ENCODE results near the gene CDCA4. TPM values are rescaled to one million over a fixed set of nuclear protein-coding genes. Genes with fewer than 3 reads are reported as not detected.
A peak's percentile ranks its signal among the peaks of the same experiment; 100 is the strongest.

The CDCA4 gene
- total RNA-seq, 1 donor from 2014 or later: 50.8 TPM

DNA sequence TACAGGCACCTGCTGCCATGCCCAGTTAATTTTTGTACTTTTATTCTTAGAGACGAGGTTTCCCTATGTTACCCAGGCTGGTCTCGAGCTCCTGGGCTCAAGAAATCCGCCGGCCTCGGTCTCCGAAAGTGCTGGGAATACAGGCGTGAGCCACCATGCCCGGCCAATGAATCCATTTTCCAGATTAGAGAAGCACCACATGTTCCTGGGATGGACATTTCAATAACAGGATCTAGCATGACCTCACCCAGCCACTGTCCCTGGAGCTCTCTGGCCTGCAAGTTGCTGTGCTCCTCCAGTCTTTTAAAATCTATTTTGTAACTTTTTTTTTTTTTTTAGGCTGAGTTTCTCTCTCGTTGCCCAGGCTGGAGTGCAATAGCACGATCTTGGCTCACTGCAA, 42.2 kb upstream of the CDCA4 start:
- Histone ChIP-seq H3K27me3 (ENCODE audit: control insufficient read depth, insufficient read depth, low read length) (peaks cover 1% of the 10 kb centered on the region), H3K4me3 (ENCODE audit: low read depth, low read length) (no peak overlapping the region), H3K36me3 (ENCODE audit: control insufficient read depth, insufficient read depth, low read length) (no peaks in the 10 kb centered on the region)
- TF ChIP-seq CTCF (IDR thresholded peaks at IDR 0.05; ENCODE audit: insufficient read depth, low read length, severe bottlenecking): no peak
- DNase-seq (ENCODE audit: low read depth) (no peak), FAIRE-seq (no peak)

DNA sequence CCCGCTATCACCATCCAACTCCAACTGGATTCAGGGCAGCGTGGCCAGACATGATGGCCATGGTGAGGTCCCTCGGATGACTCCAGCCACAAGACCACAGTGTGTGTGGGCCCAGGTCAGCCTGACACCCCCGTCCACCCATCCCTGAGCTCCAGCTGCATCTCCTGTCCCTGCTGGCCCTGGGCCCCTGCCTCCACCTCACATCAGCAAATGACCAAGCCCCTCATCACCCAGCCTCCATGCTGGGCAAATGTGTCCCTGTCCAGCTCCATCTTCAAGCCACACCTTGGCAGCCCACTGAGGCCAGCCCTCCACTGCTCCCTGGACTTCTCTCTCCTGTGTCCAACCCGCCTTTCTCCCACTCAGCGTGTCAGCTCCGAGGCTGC, 41.2 kb upstream of the CDCA4 start:
- peaks cover 1% of the 10 kb centered on the region for H3K27me3 ChIP-seq (ENCODE audit: control insufficient read depth, insufficient read depth, low read length)
- H3K4me3 ChIP-seq (ENCODE audit: low read depth, low read length): no peak overlapping the region
- DNase-seq (ENCODE audit: low read depth) (no peak), FAIRE-seq (peak; percentile 28)
- TF ChIP-seq CTCF (IDR thresholded peaks at IDR 0.05; ENCODE audit: insufficient read depth, low read length, severe bottlenecking): no peak
- no peaks in the 10 kb centered on the region for H3K36me3 ChIP-seq (ENCODE audit: control insufficient read depth, insufficient read depth, low read length)

GRCh38 chr14:105061428-105062047, 40.7 kb upstream of the CDCA4 start:
- no peak for DNase-seq (ENCODE audit: low read depth)
- peaks cover 1% of the 10 kb centered on the region for H3K27me3 ChIP-seq (ENCODE audit: control insufficient read depth, insufficient read depth, low read length)
- H3K36me3 ChIP-seq (ENCODE audit: control insufficient read depth, insufficient read depth, low read length): no peaks in the 10 kb centered on the region
- H3K4me3 ChIP-seq (ENCODE audit: low read depth, low read length): no peak overlapping the region
- FAIRE-seq: no peak
- TF ChIP-seq CTCF (IDR thresholded peaks at IDR 0.05; ENCODE audit: insufficient read depth, low read length, severe bottlenecking): no peak

- Histone ChIP-seq H3K4me3 (ENCODE audit: low read depth, low read length) (no peak overlapping the region), H3K36me3 (ENCODE audit: control insufficient read depth, insufficient read depth, low read length) (no peaks in the 10 kb centered on the region), H3K27me3 (ENCODE audit: control insufficient read depth, insufficient read depth, low read length) (peaks cover 1% of the 10 kb centered on the region)
- TF ChIP-seq CTCF (IDR thresholded peaks at IDR 0.05; ENCODE audit: insufficient read depth, low read length, severe bottlenecking): no peak
- FAIRE-seq (no peak), DNase-seq (ENCODE audit: low read depth) (no peak)
Measured at GRCh38 chr14:105060751-105061427, 40.0 kb upstream of the CDCA4 start.

GRCh38 chr14:105059925-105060565, 39.2 kb upstream of the CDCA4 start:
- Histone ChIP-seq H3K27me3 (ENCODE audit: control insufficient read depth, insufficient read depth, low read length) (peaks cover 1% of the 10 kb centered on the region), H3K36me3 (ENCODE audit: control insufficient read depth, insufficient read depth, low read length) (no peaks in the 10 kb centered on the region), H3K4me3 (ENCODE audit: low read depth, low read length) (no peak overlapping the region)
- DNase-seq (ENCODE audit: low read depth) (no peak), FAIRE-seq (no peak)
- TF ChIP-seq CTCF (IDR thresholded peaks at IDR 0.05; ENCODE audit: insufficient read depth, low read length, severe bottlenecking): no peak
